ENCODE data around the gene GNA15.

- no peak for TF ChIP-seq CTCF (IDR thresholded peaks at IDR 0.05; ENCODE audit: low read depth, low read length, poor library complexity, severe bottlenecking)
- no peak for TF ChIP-seq EZH2phosphoT487 (IDR thresholded peaks at IDR 0.05; ENCODE audit: borderline replicate concordance, low read length)
These were observed 19.2 kb upstream of the GNA15 start for GRCh38 chr19:3116621-3117020.
